Upper lobe of left lung (tissue), 6 donors: Measurements from ENCODE around the gene CD274. TPM values are rescaled to one million over a fixed set of nuclear protein-coding genes. Genes with fewer than 3 reads are reported as not detected.
"Not testable (repeated sequence)": the region's sequence is repeated elsewhere in the genome, so short reads cannot be mapped to it uniquely, and the experiment has no call there.

ENCODE experiments used
- ATAC-seq, 2 donors: fragments of 200-7000 bp; cut with Tn5 transposase; one replicate each; pipeline ENCODE4 v1.9.1; 2022; ENCODE audit warnings: mild to moderate bottlenecking in 2 of 2, moderate library complexity in 2 of 2; ENCODE audit not compliant: low FRiP score in 2 of 2
- DNase-seq, 2 donors: peaks; one replicate each; pipeline ENCODE4 v3.0.0-alpha.2; 2019 to 2020
- H3K27ac ChIP-seq, 4 donors: fragments of 200-600 bp; sonication (generic); one replicate each; pipeline ENCODE4 v1.5.1; 2016 to 2019
- H3K27me3 ChIP-seq, 4 donors: fragments of 200-600 bp; sonication (generic); one replicate each; pipeline ENCODE4 v1.5.1; 2017 to 2019
- H3K36me3 ChIP-seq, 4 donors: fragments of 200-600 bp; sonication (generic); one replicate each; pipeline ENCODE4 v1.5.1; 2016 to 2019
- H3K4me1 ChIP-seq, 4 donors: fragments of 200-600 bp; sonication (generic); one replicate each; pipeline ENCODE4 v1.5.1; 2018 to 2019
- H3K4me3 ChIP-seq, 4 donors: fragments of 200-600 bp; sonication (generic); one replicate each; pipeline ENCODE4 v1.5.1; 2017 to 2019; ENCODE audit warnings: mild to moderate bottlenecking in 2 of 4, moderate library complexity in 1 of 4
- H3K9me3 ChIP-seq, 4 donors: fragments of 200-600 bp; sonication (generic); one replicate each; pipeline ENCODE4 v1.5.1; 2018 to 2019
- CTCF ChIP-seq, 6 experiments: fragments of 450-650 bp in 4 of 6; fragments of 200-600 bp in 2 of 6; sonication (generic) in 2 of 6; IDR thresholded peaks; one replicate each; pipeline ENCODE4 v1.5.1; 2016 to 2019; ENCODE audit warnings: antibody characterized with exemption in 6 of 6
- EP300 ChIP-seq, 4 donors: sonication (generic); formaldehyde crosslinking; IDR thresholded peaks; one replicate each; pipeline ENCODE4 v1.5.1; 2017; ENCODE audit warnings: antibody characterized with exemption in 4 of 4, control low read depth in 2 of 4
- POLR2A ChIP-seq, 4 donors: fragments of 450-650 bp; IDR thresholded peaks; one replicate each; pipeline ENCODE4 v1.5.1; 2016 to 2017; ENCODE audit warnings: antibody characterized with exemption in 4 of 4, mild to moderate bottlenecking in 2 of 4
- POLR2AphosphoS5 ChIP-seq, 2 donors: sonication (generic); formaldehyde crosslinking; IDR thresholded peaks; one replicate each; pipeline ENCODE4 v1.5.1; 2017; ENCODE audit warnings: antibody characterized with exemption in 2 of 2
- WGBS, 2 donors: methylation state at CpG; one replicate each; pipeline ENCODE4 v1.1.5; 2017 to 2018; 5-methylcytosine and 5-hydroxymethylcytosine counted together
- total RNA-seq, 6 donors: library from RNA; depleted of rRNA in 4 of 6; stranded (reverse); fragments of >200 nt in 4 of 6; gene quantifications; one replicate each; pipeline versions ENCODE4 v1.1.0 to v1.2.1, GENCODE V29; 2016 to 2021
- donor health status: DM: no; HTN: no; CAD: no; lungs with moderate emphysema.
- donor health status: DM: no; HTN: yes; CAD: no; lungs with severe emphysema.

CD274 gene
- total RNA-seq, 6 donors from 2014 or later, result 11.6 to 20.8 (median 14.4) TPM

- peak overlapping the region in 3 of 4 donors; percentile 20 to 56 (median 32) for H3K27ac ChIP-seq
- DNase-seq (no peak), ATAC-seq (no peak)
- no peaks in the 10 kb centered on the region for H3K36me3 ChIP-seq
- TF ChIP-seq POLR2A (IDR thresholded peaks at IDR 0.05) (no peak), EP300 (IDR thresholded peaks at IDR 0.05) (no peak), CTCF (IDR thresholded peaks at IDR 0.05) (no peak), POLR2AphosphoS5 (IDR thresholded peaks at IDR 0.05) (no peak)
- H3K4me1 ChIP-seq, result peaks cover 0 to 14% (median 6%) of the 10 kb centered on the region in 4 donors
- H3K4me3 ChIP-seq, result no peak overlapping the region
- no peaks in the 10 kb centered on the region for H3K27me3 ChIP-seq
- no peaks in the 10 kb centered on the region for H3K9me3 ChIP-seq
- WGBS, 2 donors, result 71 to 74% methylated on average over 9 of the region's 9 CpGs
Measured at GRCh38 chr9:5489630-5490490, 39.5 kb downstream of the CD274 start.

- no peak for ATAC-seq
- H3K36me3 ChIP-seq, result no peaks in the 10 kb centered on the region
- no peak overlapping the region for H3K4me3 ChIP-seq
- 90 to 100% methylated on average over 1 of the region's 1 CpG for WGBS, 2 donors
- TF ChIP-seq EP300 (IDR thresholded peaks at IDR 0.05) (no peak), POLR2A (IDR thresholded peaks at IDR 0.05) (no peak), CTCF (IDR thresholded peaks at IDR 0.05) (no peak), POLR2AphosphoS5 (IDR thresholded peaks at IDR 0.05) (no peak)
- H3K27ac ChIP-seq, result peak overlapping the region in 1 of 4 donors; percentile 31
- H3K9me3 ChIP-seq, result no peaks in the 10 kb centered on the region
- no peaks in the 10 kb centered on the region for H3K27me3 ChIP-seq
- no peak for DNase-seq
- H3K4me1 ChIP-seq, result peaks cover 0 to 10% (median 6%) of the 10 kb centered on the region in 4 donors
Measured at GRCh38 chr9:5492965-5493678, 42.8 kb downstream of the CD274 start.

GRCh38 chr9:5493679-5494511 is 43.6 kb downstream of the CD274 start:
- 59 to 69% methylated on average over 8 of the region's 8 CpGs for WGBS, 2 donors
- Histone ChIP-seq H3K4me3 (no peak overlapping the region), H3K27ac (peak overlapping the region; percentile 31 to 71 (median 54)), H3K36me3 (no peaks in the 10 kb centered on the region), H3K9me3 (no peaks in the 10 kb centered on the region), H3K4me1 (peaks cover 0 to 9% (median 6%) of the 10 kb centered on the region in 4 donors), H3K27me3 (no peaks in the 10 kb centered on the region)
- ATAC-seq (peak; percentile 74 to 87), DNase-seq (peak in 1 of 2 donors; percentile 69)
- TF ChIP-seq POLR2AphosphoS5 (IDR thresholded peaks at IDR 0.05) (no peak), CTCF (IDR thresholded peaks at IDR 0.05) (no peak), POLR2A (IDR thresholded peaks at IDR 0.05) (no peak)

- ATAC-seq, H3K36me3 ChIP-seq, DNase-seq, H3K4me1 ChIP-seq, H3K9me3 ChIP-seq, H3K27ac ChIP-seq, H3K4me3 ChIP-seq, H3K27me3 ChIP-seq: not testable (repeated sequence)
- WGBS, 2 donors, result 62 to 65% methylated on average over 3 of the region's 3 CpGs
Measured at GRCh38 chr9:5494765-5495164, 44.4 kb downstream of the CD274 start.

GRCh38 chr9:5499157-5499556 is 48.8 kb downstream of the CD274 start:
- WGBS, 2 donors, result 91 to 93% methylated on average over 1 of the region's 1 CpG
- no peak overlapping the region for H3K4me3 ChIP-seq
- no peaks in the 10 kb centered on the region for H3K9me3 ChIP-seq
- peak overlapping the region; percentile 56 to 88 (median 72) for H3K27ac ChIP-seq
- no peaks in the 10 kb centered on the region for H3K36me3 ChIP-seq
- TF ChIP-seq POLR2AphosphoS5 (IDR thresholded peaks at IDR 0.05) (no peak), CTCF (IDR thresholded peaks at IDR 0.05) (no peak), POLR2A (IDR thresholded peaks at IDR 0.05) (no peak), EP300 (IDR thresholded peaks at IDR 0.05) (no peak)
- ATAC-seq, result no peak
- peaks cover 10 to 24% (median 17%) of the 10 kb centered on the region in 4 donors for H3K4me1 ChIP-seq
- DNase-seq, result no peak
- H3K27me3 ChIP-seq, result no peaks in the 10 kb centered on the region
